ENCODE measurements around the gene IFNB1. TPM values are rescaled to one million over a fixed set of nuclear protein-coding genes. Genes with fewer than 3 reads are reported as not detected.

IFNB1 gene
- total RNA-seq, 1 experiment from 2014 or later: not detected

GRCh38 chr9:21031808-21032183 lies 45.9 kb downstream of the IFNB1 start:
- Histone ChIP-seq H3K27ac (ENCODE audit: low read depth, low read length, poor library complexity, severe bottlenecking) (no peak overlapping the region), H3K4me1 (ENCODE audit: insufficient read depth, low read length, poor library complexity, severe bottlenecking) (no peaks in the 10 kb centered on the region), H3K4me3 (ENCODE audit: low read depth, low read length, poor library complexity, severe bottlenecking) (no peak overlapping the region), H3K9me3 (ENCODE audit: low read depth, low read length, poor library complexity, severe bottlenecking) (no peaks in the 10 kb centered on the region), H3K27me3 (replicated peaks; ENCODE audit: insufficient read depth, low read depth, low read length, poor library complexity) (no peaks in the 10 kb centered on the region), H3K36me3 (ENCODE audit: insufficient read depth, low read length, poor library complexity, severe bottlenecking) (no peaks in the 10 kb centered on the region)
- intact Hi-C loops (cut with micrococcal nuclease; ENCODE audit: unreplicated experiment): no loop called here
- TF ChIP-seq EZH2 (IDR thresholded peaks at IDR 0.05; ENCODE audit: borderline replicate concordance, low read depth, low read length, poor library complexity, severe bottlenecking) (no peak), CTCF (conservative IDR thresholded peaks at IDR 0.05; ENCODE audit: low read depth, low read length) (no peak)
- ChIA-PET CTCF (no interaction called here), POLR2A (ENCODE audit: low non-redundant PET) (no interaction called here)
- BruUV-seq (replicated peaks): no TSS peak
- DNase-seq (ENCODE audit: low spot score): no peak

- Histone ChIP-seq H3K4me3 (ENCODE audit: low read depth, low read length, poor library complexity, severe bottlenecking) (peak within 1 kb of the TSS; percentile 28), H3K27ac (ENCODE audit: low read depth, low read length, poor library complexity, severe bottlenecking) (no peak within 1 kb of the TSS), H3K4me1 (ENCODE audit: insufficient read depth, low read length, poor library complexity, severe bottlenecking) (no peaks in the 10 kb centered on the region), H3K36me3 (ENCODE audit: insufficient read depth, low read length, poor library complexity, severe bottlenecking) (no peaks in the 10 kb centered on the region), H3K27me3 (replicated peaks; ENCODE audit: insufficient read depth, low read depth, low read length, poor library complexity) (no peaks in the 10 kb centered on the region), H3K9me3 (ENCODE audit: low read depth, low read length, poor library complexity, severe bottlenecking) (no peaks in the 10 kb centered on the region)
- BruUV-seq (replicated peaks): no TSS peak
- intact Hi-C loops (cut with micrococcal nuclease; ENCODE audit: unreplicated experiment): no loop called here
- POLR2A ChIA-PET (ENCODE audit: low non-redundant PET): no interaction called here
- DNase-seq (ENCODE audit: low spot score): peak; percentile 18
- CTCF ChIA-PET: no interaction called here
- TF ChIP-seq EZH2 (IDR thresholded peaks at IDR 0.05; ENCODE audit: borderline replicate concordance, low read depth, low read length, poor library complexity, severe bottlenecking) (no peak), CTCF (conservative IDR thresholded peaks at IDR 0.05; ENCODE audit: low read depth, low read length) (no peak)
These were observed 46.5 kb downstream of the IFNB1 start, which contains the start of gene HACD4 for GRCh38 chr9:21031091-21031807. Gene HACD4 (minus strand): TSS chr9:21031640. CDS start chr9:21031590, 50 bp downstream.

- peak; percentile 58 for DNase-seq (ENCODE audit: low spot score)
- intact Hi-C loops (cut with micrococcal nuclease; ENCODE audit: unreplicated experiment): no loop called here
These were observed 47.2 kb downstream of the IFNB1 start for GRCh38 chr9:21030389-21031035.

More at GRCh38 chr9:21030389-21031035, 47.2 kb downstream of the IFNB1 start:
- Histone ChIP-seq H3K4me1 (ENCODE audit: insufficient read depth, low read length, poor library complexity, severe bottlenecking) (no peaks in the 10 kb centered on the region), H3K4me3 (ENCODE audit: low read depth, low read length, poor library complexity, severe bottlenecking) (no peak overlapping the region), H3K36me3 (ENCODE audit: insufficient read depth, low read length, poor library complexity, severe bottlenecking) (no peaks in the 10 kb centered on the region), H3K9me3 (ENCODE audit: low read depth, low read length, poor library complexity, severe bottlenecking) (no peaks in the 10 kb centered on the region), H3K27ac (ENCODE audit: low read depth, low read length, poor library complexity, severe bottlenecking) (no peak overlapping the region), H3K27me3 (replicated peaks; ENCODE audit: insufficient read depth, low read depth, low read length, poor library complexity) (no peaks in the 10 kb centered on the region)
- CTCF ChIA-PET: no interaction called here
- BruUV-seq (replicated peaks): no TSS peak
- TF ChIP-seq EZH2 (IDR thresholded peaks at IDR 0.05; ENCODE audit: borderline replicate concordance, low read depth, low read length, poor library complexity, severe bottlenecking) (no peak), CTCF (conservative IDR thresholded peaks at IDR 0.05; ENCODE audit: low read depth, low read length) (no peak)
- POLR2A ChIA-PET (ENCODE audit: low non-redundant PET): no interaction called here

Data from A673 (cell line).